Left colon (tissue), 2 donors: ENCODE data around the gene ANKS4B. TPM values are rescaled to one million over a fixed set of nuclear protein-coding genes. Genes with fewer than 3 reads are reported as not detected.
"Not testable (repeated sequence)": the region's sequence is repeated elsewhere in the genome, so short reads cannot be mapped to it uniquely, and the experiment has no call there.

Experiments
- ATAC-seq: fragments of 200-7000 bp; cut with Tn5 transposase; one replicate; pipeline ENCODE4 v1.9.1; 2020; ENCODE audit warnings: mild to moderate bottlenecking, moderate library complexity
- DNase-seq, 2 donors: peaks; one replicate each; pipeline ENCODE4 v3.0.0-alpha.2; 2020
- intact Hi-C, 2 donors: fragments of 100-400 bp; cut with DNase I in 1 of 2; cut with micrococcal nuclease in 1 of 2; formaldehyde crosslinking; loops; one replicate each; pipeline versions ENCODE4 v1.11.2 to v1.14.0; 2022; cut with DNase I, micrococcal nuclease
- long read RNA-seq: library from polyadenylated mRNA; unstranded; transcript quantifications from one replicate; pipeline ENCODE4 v2.0.0, GENCODE V29; 2021
- total RNA-seq, 2 donors: library from RNA; stranded (reverse); fragmentation: NEBNext Ultra II Directional; extraction: Animal tissue kit (Norgen Biotek cat#: 25700); gene quantifications; one replicate each; pipeline ENCODE4 v1.2.1, GENCODE V29; 2021
- donor health status: DM: no; HTN: no; CAD: no.
- donor health status: DM: yes; HTN: yes; CAD: no.

ANKS4B gene, protein sequence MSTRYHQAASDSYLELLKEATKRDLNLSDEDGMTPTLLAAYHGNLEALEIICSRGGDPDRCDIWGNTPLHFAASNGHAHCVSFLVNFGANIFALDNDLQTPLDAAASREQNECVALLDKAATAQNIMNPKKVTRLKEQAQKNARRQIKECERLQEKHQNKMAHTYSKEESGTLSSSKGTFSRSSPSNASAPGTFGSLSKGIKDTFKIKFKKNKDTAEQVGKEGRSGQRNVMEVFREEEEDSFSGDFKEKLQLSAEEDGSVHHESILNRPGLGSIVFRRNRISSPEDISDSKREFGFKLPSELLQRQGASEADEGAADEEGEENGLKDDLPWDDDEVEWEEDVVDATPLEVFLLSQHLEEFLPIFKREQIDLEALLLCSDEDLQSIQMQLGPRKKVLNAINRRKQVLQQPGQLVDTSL
- total RNA-seq: 10 to 100 TPM; 47.2 to 56.1 TPM
- long read RNA-seq, full-length matches to known transcripts: 102 of 114 reads
- long read RNA-seq, partial matches to known transcripts: 2 of 114 reads
- long read RNA-seq, other reads (novel, unspliced or antisense): 10 of 114 reads

DNA sequence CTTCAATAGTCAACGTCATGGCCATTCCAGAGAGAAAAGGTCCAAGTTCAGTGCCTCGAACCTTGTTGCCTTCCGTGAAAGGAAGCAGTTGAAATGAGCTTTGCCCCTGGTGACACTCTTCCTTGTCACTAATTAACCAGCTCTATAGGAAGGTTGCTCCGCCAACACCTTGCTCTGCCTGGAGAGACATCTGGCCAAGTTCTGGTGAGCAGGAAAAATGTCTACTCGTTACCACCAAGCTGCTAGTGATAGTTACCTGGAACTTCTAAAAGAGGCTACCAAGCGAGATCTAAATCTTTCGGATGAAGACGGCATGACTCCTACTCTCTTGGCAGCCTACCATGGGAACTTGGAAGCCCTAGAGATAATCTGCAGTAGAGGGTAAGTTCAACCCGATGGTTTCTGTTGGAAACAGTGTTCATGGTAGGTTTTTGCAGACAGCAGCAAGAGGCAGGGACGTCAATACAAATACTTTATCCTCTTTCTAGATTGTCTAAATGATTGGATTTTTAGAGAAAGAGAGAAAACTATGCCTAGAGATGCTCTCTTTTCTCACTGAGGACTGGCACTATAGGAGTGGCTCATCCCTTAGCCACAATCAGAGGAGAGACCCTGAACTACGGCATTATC is at the start of gene ANKS4B:
Gene ANKS4B, plus strand, starts transcription at position 179 of the 630 bp plus-strand sequence. Its CDS starts 39 bp downstream, at position 218.
- peak; percentile 95 for ATAC-seq
- DNase-seq: peak; percentile 60 to 82
- intact Hi-C loops: no loop called here

- ATAC-seq: no peak
- no peak for DNase-seq
- intact Hi-C loops: loop anchor here (10.0 kb wide), 2 partner anchors 91 to 111 kb away; partner anchors contain the start of gene CRYM (in 1 of the 2)
Measured at GRCh38 chr16:21183995-21184394, 49.5 kb upstream of the ANKS4B start.

- intact Hi-C loops: loop anchor here (10.0 kb wide), 2 partner anchors 90 to 110 kb away; partner anchors contain the start of gene CRYM (in 1 of the 2)
- peak; percentile 5 for ATAC-seq
Measured at GRCh38 chr16:21184834-21185233, 48.7 kb upstream of the ANKS4B start.

DNA sequence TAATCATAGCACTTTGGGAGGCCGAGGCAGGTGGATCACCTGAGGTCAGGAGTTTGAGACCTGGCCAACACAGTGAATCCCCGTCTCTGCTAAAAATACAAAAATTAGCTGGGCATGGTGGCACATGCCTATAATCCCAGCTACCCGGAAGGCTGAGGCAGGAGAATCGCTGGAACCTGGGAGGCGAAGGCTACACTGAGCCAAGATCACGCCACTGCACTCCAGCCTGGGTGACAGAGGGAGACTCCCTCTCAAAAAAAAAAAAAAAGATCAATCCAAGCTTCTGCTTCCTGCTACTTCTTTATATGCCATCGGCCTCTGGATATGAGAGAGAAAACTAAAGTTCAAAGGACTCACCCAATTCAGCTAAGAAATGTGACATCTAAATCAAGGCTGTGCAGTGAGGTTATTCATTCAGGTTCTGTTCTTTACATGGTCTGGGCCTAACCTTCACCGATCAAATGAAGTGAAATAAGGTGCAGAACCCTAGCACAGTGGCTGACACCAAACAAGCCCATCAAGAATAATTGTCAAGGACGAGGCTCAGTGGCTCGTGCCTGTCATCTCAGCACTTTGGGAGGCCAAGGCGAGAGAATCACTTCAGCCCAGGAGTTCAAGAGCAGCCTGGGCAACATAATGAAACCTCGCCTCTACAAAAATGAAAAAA is 47.7 kb upstream of the ANKS4B start:
- intact Hi-C loops: loop anchor here (10.0 kb wide), 2 partner anchors 89 to 109 kb away; partner anchors contain the start of gene CRYM (in 1 of the 2)
- peak; percentile 65 for ATAC-seq

More at GRCh38 chr16:21184834-21185233, 48.7 kb upstream of the ANKS4B start:
- no peak for DNase-seq

GRCh38 chr16:21186326-21186691 is 47.2 kb upstream of the ANKS4B start:
- ATAC-seq (no peak), DNase-seq (no peak)
- intact Hi-C loops: loop anchor here (10.0 kb wide), 2 partner anchors 88 to 108 kb away; partner anchors contain the start of gene CRYM (in 1 of the 2)

More for the DNA sequence above, 47.7 kb upstream of the ANKS4B start:
- peak in 1 of 2 donors; percentile 32 for DNase-seq

- intact Hi-C loops: loop anchor here (10.0 kb wide), 2 partner anchors 85 to 105 kb away; partner anchors contain the start of gene CRYM (in 1 of the 2)
- ATAC-seq (peak; percentile 23), DNase-seq (no peak)
Measured at GRCh38 chr16:21189311-21189710, 44.2 kb upstream of the ANKS4B start.

DNA sequence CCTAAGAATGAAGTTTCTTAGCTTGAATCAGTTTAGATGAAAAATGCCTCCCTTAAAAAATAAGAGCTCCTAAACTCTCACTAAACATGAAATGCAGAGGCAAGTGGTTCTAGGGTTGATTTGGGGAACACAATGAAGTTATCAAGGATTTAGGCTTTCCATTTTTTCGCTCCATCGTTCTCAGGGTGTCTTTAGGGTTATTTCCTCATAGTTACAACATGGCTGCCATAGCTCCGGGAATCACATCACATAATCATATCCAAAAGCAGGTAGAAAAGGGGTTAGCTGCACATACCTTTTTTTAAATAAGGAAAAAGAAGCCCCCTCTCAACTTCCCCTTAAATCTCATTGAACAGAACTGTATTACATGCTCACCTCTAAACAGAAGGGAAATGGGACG is 43.5 kb upstream of the ANKS4B start:
- no peak for DNase-seq
- ATAC-seq: no peak
- intact Hi-C loops: no loop called here

GRCh38 chr16:21190599-21190998 is 42.9 kb upstream of the ANKS4B start:
- intact Hi-C loops: no loop called here
- ATAC-seq (no peak), DNase-seq (no peak)

GRCh38 chr16:21192991-21193390 is 40.5 kb upstream of the ANKS4B start:
- no peak for ATAC-seq
- no peak for DNase-seq
- intact Hi-C loops: no loop called here

DNA sequence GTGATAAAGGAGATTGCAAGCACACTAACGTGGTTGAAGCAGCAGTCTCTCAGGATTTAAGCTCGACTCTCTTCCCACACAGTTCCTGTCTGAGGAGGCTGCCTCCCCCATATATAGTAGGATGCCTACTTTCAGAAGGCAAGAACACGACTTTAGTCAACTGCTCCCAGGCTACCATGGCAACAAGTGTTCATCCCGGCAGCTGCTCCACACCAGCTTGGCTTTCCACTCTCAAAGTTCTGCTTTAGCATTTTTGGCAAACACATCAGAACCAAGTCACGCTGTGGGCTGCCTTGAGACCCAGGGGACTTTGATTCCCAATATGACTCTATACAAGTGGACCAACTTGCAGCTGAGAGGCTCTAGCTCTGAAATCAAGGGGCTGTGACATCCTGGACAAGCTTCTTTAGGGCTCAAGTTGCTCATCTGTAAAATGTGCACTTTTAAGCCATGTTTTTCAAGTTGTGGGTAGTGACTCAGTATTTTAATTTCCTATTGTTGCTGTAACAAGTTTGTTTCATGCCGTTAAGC is 38.7 kb upstream of the ANKS4B start:
- DNase-seq (no peak), ATAC-seq (no peak)
- intact Hi-C loops: no loop called here

- DNase-seq, intact Hi-C loops, ATAC-seq: not testable (repeated sequence)
Measured at GRCh38 chr16:21195330-21195729, 38.2 kb upstream of the ANKS4B start.

- no peak for ATAC-seq
- no peak for DNase-seq
- intact Hi-C loops: no loop called here
Measured at GRCh38 chr16:21197112-21197511, 36.4 kb upstream of the ANKS4B start.

DNA sequence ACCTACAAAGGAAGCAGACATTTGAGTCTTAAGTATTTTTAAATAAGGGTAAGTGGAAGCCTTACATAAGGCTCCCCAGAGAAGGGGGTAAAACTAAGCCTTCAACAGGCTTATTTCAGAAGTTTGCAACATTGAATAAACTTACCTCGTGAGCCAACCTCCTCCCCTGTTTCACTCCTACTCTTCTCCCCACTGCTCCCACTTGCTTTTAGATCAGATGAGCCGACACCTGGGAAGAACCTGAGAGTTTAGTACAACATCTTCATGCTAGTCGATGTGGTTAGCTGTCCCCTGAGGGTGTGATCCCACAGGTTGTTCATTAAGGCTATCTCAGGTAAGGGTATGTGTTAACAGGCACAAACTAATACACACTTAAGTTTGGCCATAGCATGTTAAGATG is 35.9 kb upstream of the ANKS4B start:
- ATAC-seq: no peak
- no peak for DNase-seq
- intact Hi-C loops: no loop called here

GRCh38 chr16:21199607-21200218 is 33.8 kb upstream of the ANKS4B start:
- intact Hi-C loops: no loop called here
- ATAC-seq (peak; percentile 87), DNase-seq (no peak)

- ATAC-seq: peak; percentile 70
- intact Hi-C loops: no loop called here
- no peak for DNase-seq
Measured at GRCh38 chr16:21203155-21203797, 30.2 kb upstream of the ANKS4B start.

- no peak for ATAC-seq
- intact Hi-C loops: no loop called here
- no peak for DNase-seq
Measured at GRCh38 chr16:21205303-21205702, 28.2 kb upstream of the ANKS4B start.

GRCh38 chr16:21206550-21206949 is 26.9 kb upstream of the ANKS4B start:
- DNase-seq (no peak), ATAC-seq (no peak)
- intact Hi-C loops: no loop called here
